T-helper 2 cell (primary cell): Measurements from ENCODE around the gene CAPZA2.
"Not testable (repeated sequence)": the region's sequence is repeated elsewhere in the genome, so short reads cannot be mapped to it uniquely, and the experiment has no call there.

Experiments
- DNase-seq, 5 experiments: peaks; one replicate each; pipeline versions ENCODE4 v3.0.0 to v3.0.0-alpha.2; 2012 to 2022

Gene CAPZA2

DNA sequence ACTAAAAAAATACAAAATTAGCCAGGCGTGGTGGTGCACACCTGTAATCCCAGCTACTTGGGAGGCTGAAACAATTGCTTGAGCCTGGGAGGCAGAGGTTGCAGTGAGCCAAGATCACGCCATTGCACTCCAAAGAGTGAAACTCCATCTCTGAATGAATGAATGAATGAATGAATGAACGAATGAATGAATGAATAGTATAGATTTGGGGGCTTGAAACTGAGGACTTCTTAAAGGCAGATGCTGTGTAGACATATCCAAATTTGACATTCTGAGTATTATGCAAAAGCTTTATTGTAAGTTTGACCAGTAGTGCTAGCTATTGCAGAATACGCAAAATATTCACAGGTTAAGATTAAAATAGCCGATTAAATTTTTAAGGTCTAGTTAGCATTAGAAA, 60.2 kb downstream of the CAPZA2 start:
- DNase-seq = no peak

DNA sequence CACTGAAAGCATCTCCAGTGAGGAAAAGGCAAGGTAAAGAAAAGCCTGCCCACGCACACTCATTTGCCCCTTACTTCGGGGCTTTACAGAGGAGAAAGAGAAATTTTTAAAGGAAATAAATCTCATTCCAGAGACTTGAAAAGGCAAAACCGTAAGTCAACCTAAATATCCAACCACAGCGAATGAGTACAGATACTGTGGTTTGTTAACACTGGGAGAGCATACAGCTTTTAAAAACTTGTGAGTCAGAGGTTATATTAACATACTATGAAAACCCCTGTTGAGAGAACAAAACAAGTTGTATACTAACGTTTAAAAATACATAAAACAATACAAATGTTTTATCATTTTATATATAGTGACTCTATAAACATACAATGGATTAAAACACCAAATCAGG, 62.4 kb downstream of the CAPZA2 start:
- no peak for DNase-seq

DNA sequence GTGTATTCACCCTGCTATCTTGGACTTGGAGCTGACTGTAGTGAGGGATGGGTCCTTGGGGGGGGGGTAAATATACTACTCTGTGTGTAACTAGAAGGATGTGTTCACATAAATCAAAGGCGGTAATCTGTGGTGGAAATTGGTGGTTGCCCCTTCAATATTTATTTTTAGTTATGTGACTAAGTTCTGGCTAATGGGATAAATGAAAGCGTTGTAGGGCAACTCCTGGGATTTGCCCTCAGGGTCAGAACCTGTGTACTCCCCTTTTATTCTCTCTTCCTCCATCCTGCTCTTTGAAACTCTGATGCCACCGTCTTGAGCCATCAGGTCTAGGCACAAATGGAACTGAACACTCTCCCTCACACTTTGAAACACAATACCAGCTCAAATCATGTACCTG, 66.6 kb downstream of the CAPZA2 start:
- no peak for DNase-seq

DNA sequence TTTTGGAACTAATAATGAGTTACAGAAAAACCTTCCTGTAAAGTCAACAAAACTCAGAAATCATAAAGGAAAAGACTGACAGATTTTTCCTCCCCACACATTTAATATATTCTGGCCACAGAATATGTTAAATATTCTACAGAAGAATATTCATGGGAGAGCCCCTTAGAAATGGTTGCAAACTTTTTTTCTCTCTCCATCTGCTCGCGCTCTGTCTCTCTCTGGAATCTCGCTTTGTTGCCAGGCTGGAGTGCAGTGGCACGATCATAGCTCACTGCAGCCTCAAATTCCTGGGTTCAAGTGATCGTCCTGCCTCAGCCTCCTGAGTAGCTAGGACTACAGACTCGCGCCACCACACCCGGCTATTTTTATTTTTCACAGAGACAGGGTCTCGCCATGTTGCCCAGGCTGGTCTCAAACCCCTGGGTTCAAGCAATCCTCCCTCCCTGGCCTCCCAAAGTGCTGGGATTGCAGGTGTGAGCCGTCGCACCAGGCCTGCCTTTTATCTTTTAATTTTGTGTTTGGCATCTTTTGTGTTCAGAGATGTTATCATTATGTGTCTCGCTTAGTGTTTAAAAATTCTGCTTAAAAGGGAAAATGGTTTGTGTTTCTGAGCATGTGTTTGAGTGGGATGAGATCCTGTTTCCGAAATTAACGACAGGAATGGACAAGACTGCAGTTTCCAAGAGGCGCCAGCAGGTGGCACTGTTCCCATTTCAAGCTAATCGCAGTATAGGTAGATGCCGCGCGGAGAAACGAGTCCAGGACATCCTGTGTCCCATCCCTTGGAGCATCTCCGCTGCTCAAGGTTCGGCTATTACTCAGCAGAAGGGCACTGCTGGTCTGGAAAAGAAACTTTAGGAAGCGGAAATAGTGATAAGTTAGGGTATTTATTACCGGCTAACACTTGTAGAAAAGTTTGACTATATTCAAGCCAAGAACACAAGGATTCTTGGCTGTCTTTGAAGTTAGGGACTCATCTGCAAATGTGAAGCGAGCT, 67.8 kb downstream of the CAPZA2 start:
- DNase-seq = peak; percentile 49 to 69 (median 66)

DNA sequence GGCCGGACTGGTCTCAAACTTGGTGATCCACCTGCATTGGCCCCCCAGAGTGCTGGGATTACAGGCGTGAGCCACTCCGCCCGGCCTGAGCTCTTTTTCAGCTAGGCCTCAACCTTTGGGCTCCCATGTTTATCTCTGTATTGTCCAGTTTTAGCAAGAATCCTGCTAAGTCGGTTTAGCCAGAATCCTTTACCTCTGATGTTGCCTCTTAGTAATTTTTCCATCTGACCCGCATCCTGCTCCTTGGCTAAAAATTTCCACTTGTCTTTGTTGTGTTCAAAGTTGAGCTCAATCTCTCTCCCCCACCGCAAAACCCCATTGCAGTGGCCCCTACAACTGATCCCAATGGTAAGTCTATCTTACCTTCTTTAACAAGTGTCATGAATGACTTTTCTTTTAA, 70.2 kb downstream of the CAPZA2 start:
- no peak for DNase-seq

DNA sequence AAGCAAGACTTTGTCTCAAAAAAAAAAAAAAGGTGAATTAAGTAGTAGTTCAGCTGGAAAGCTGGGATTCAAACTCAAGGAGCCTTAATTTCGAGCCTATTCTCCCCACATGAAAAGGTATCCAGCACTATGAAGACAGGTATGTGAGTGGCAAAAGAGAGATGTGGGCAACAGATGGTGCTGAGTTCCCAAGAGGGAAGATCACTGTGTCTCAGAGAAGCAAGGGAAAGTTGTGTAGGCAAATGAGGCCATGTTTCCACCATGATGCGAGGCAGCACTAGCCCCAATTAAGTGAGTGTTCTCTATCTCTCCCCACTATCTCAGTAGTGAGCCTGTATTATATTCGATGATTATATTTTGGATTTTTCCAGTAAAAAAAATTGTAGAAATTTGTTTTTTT, 71.1 kb downstream of the CAPZA2 start:
- no peak for DNase-seq

DNA sequence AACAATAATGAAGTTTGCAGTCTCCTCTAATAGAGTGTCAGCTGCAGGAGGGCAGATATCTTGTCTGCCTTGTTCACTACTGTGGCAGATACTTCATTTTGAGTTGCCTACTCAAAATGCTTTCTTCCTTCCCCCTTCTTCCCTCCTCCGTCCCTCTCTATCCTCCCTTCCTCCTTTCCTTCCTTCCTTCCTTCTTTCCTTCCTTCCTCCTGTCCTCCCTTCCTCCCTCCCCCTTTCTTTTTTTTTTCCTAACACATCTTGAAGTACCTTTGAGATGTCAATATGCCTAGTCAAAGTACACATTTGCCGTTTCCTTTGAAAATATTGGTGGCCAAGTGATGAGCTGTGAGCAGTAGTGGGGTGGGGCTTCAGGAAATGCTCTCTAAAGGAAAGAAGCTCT, 72.2 kb downstream of the CAPZA2 start:
- DNase-seq = no peak

DNA sequence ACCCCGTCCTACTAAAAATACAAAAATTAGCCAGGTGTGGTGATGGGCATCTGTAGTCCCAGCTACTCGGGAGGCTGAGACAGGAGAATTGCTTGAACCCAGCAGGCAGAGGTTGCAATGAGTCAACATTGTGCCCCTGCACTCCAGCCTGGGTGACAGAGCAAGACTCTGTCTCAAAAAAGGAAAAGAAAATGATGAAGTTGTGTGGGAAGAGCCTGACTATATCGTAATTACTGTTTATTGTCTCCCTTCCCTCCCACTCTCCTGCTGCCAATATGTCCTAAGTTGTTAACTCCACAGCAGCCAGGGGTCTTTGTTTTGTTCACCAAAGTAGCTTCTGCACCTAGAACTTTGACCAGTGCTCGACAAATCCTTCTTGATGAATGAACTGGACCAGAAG, 74.5 kb downstream of the CAPZA2 start:
- not testable (repeated sequence) for DNase-seq

DNA sequence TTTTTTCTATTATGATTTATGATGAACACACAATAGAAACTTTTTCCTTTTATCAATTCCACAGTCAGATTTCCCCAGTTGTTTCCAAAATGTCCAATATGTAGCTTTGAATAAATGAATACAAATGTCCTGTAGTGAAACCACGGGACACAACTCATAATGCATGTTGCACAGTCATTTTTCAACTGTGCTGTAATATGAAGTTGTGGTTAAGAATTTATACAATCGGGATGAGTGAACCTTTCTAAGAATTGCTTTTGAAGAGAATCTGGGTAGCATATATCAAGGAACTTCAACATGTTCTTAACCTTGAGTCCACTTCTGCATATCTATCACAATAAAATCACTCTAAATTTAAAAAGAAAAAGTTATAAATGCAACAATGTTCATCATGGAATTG, 76.3 kb downstream of the CAPZA2 start:
- DNase-seq = peak in 1 of 5 experiments; percentile 52

DNA sequence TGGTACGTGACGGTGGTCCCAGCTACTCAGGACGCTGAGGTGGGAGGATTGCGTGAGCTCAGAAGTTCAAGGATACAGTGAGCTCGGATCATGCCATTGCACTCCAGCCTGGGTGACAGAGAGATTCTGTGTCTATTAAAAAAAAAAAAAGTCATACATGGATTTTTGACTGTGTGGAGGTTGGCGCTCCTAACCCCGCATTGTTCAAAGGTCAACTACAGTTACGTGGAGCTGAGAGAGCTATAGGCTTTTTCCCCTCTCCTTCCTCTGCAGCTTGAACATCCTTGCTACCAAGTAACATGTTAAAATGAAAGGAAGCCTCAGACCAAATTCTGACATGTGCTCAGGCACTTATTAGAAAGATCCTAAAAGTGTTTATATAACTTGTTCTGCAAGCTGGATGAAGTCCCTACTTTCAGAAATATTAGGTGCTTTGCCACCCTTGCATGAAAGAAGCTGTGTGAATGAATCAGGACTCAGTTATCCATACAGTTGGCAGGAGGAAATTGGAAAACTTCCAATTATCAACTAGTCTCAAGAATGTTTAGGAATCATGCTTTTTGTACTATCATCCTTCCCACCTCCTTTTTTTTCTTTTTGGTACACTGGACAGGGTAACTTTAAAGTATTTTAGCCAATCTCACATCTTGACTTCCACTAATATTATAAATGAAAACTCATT, 78.4 kb downstream of the CAPZA2 start:
- DNase-seq = no peak

DNA sequence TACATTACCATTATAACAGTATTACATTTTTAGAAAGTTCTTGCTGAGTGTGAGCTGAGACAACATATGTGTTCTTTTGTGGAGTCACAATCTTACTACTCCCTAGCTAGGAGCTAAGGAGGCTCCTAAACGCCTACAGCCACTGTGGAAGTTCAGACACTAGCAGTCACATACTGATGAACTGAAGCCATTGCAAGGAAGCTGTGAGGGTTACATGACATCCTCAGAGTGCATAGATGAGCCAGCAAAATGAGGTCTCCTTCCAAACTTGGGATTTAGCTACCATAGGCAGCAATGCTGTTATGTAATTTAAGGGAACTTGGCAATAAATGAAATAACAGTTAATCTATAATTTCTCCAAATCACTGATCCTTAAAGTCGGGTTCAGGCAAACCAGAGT, 80.1 kb downstream of the CAPZA2 start:
- no peak for DNase-seq

DNA sequence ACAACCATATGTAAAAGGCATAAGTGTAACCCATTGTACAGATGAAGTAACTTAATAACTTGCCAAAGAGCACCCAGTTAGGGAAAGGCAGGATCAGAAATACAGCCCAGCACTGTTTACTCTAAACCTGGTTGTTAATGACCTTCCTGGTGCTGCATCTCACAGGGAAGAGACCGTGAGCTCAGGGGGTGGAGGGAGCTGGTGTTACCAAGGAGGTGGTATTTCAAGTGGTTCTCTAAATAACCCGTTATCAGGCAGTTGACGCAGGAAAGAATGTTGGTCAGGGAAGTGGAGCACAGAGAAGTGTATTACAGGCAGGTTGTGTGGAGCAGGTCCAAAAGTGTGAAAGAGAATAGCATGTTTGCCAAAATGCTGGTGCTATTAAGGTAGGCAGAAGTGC, 86.5 kb downstream of the CAPZA2 start:
- no peak for DNase-seq

DNA sequence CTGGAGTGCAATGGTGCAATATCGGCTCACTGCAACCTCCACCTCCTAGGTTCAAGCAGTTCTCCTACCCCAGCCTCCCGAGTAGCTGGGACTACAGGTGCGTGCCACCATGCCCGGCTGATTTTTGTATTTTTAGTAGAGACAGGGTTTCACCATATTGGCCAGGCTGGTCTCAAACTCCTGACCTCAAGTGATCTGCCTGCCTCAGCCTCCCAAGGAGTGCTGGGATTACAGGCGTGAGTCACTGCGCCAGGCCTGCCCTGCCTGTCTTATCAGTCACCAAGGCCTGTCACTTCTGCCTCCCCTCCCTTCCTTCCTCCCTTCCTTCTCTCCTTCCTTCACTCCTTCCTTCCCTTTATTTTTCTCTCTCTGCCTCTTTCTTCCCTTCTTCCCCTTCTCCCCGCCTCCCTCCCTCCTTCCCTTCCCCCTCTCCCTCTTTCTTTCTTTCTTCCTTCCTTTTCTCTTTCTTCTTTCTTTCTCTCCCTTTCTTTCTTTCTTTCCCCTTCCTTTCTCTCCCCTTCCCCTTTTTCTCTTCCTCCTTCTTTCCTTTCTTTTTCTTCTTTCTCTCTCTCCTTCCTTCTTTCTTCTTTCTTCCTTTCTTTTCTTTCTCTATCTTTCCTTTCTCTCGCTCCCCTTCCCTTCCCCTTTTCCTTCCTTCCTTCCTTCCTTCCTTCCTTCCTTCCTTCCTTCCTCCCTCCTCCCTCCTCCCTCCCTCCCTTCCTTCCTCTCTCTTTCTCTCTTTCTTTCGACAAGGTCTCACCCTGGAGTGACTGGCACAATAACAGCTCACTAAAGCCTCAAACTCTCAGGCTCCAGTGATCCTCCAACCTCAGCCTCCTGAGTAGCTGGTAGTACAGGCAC, 87.8 kb downstream of the CAPZA2 start:
- no peak for DNase-seq

DNA sequence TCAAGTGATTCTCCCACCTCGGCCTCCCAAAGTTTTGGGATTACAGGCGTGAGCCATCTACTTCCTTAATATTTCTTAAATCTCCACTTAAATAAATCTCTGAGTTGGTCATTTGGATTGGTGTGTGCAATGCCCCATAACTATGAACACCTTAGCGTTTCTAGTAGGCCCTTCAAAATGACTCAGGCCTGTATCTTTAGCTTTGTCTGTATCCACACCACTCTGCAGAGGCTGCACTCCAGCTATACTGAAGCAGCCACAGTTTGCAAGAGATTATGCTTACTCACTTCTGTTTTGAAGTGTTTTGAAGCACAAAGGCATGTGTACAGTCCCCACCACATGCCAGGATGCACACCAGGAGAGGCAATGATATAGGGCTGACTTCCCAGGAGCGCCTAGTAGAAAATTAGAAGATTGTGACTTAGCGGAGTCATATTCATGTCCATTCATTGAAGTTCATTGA, 88.5 kb downstream of the CAPZA2 start:
- DNase-seq = no peak

DNA sequence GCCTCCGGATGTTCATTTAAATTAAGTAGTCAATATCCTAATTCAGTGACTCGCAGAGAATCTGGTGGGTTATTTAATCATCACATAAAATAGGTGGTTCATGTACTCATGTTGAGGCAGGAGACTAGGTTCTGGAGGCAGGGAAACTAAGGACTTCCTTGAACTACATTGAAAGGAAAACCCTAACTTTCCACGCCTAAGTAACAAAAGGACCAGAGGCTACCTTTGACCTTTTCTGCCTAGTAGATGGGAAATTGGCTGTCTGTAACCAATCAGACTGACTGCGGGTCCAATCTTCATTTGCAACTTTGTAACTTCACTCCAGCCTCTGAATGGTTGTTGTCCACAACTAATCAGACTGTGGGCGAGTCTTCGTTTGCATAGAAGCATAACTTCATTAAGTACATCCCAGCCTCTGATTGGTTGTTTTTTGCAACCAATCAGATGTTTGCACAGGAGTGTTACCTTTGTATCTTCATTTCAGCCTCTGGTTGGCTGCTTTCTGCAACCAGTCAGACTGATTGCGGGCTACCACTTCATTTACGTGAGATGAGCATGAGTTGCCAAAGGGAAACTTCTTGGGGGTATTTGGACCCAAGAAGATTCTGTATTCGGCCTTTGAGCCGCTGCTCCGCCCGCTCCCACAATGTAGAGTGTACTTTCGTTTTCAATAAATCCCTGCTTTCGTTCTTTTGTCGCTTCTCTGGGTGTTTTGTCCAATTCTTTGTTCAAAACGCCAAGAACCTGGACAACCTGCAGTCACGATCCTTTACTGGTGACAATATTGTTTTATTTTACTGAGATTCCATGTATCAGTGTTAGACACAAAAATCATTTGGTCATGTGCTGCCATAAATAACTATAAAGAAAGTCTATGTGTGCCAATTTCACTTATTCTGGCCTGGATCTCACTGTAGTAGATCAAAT, 89.2 kb downstream of the CAPZA2 start:
- no peak for DNase-seq

DNA sequence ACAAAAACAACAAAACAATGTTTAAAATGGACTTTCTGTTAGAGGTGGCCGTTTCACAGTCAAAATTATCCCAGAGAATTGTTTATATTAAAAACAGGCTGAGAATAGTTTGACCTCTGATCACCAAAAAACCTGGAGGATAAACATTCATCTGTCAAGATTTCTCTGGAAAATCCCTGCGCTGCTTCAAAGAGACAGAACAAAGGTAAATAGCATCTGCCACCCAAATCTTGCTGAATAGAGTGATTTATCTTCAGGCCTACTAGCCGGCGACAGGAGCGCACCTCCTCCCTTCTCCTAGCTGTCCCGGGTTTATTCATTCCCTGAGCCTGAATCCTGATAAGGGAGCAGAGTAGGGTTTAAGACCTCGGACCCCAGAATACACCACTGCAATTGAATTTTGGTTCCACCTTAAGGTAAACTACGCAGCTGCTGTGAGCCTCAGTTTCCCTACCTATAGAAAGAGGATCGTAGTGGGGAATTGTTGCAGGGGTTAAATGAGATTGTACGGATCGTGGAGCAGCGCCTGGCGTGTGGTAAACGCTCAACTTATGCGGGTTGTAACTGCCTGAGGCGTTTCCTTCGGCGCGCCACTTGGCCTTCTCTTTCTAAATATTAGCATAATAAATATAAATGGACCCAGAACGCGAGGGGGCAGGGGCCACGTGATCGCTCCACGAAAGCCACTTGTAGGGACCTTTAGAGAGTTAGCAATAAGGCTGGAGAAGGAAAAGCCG, 90.4 kb downstream of the CAPZA2 start:
- DNase-seq = no peak

DNA sequence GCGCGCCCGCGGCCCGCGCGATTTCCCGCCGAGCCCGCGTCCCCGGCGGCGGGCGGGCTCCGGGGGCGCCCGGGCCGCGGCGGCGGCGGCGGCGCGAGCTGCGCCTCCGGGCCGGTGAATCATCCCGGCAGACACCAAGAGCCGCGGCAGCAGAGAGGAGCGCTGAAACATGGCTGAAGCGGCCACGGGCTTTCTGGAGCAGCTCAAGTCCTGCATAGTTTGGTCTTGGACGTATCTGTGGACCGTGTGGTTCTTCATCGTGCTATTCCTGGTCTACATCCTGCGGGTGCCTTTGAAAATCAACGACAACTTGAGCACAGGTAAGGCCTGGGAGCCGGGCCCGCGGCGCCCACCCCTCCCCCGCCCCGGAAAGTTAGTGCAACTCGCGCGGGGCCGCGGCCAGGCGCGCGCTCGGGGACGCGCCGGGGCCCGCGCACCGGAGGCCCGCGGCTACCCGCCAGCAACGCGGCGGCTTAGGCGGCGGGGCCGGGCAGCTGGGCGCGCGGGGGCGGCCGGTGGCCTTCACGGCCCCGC, 91.1 kb downstream of the CAPZA2 start, which contains the start of gene ST7:
Gene ST7, plus strand, starts transcription at position 130 of the 534 bp plus-strand sequence. Its CDS starts 40 bp downstream, at position 170.
- DNase-seq = peak; percentile 30 to 81 (median 54)

DNA sequence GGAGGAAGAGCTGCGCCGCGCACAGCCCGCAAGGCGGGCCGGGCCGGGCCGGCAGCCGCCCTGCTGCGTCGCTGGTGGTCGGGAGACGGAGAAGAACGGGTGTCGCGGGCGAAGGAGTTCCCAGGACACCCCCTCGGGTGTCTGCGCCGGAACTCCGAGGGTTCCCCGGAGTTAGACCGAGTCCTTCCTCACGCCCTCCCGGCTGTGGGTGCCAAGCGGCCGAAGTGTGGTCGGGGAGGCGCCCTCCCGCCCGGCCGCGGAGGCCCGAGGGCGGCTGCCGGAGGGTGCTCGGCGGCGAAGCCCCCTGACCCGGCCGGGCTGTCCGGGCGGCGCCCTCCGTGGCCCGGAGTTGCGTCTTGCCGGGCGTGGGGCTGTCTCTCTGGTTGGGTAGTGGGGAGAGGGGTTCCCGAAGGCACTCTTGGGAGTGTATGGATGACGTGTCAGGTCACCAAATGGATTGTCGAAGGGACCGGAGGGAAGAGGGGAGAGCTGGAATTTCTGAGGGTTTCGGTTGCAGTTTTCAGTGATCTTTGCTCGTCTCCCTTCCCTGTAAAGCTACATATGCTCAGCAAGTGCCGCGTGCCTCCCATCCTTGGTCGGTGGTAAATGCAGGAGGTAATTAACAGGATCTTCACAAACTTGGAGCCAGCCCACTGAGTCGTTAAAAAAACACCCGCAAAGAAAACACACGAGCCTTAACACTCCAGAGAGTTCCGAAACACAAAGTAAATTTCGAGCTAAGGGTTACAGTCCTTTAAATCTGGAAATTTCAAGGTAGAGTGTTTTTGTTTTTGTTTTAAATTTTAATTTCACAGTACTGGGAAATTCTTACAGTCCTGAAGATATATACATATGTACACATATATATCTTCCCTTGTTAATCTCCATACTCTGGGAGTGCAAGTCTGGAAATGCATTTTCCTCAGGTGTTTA, 91.8 kb downstream of the CAPZA2 start:
- peak in 3 of 5 experiments; percentile 9 to 44 (median 21) for DNase-seq

DNA sequence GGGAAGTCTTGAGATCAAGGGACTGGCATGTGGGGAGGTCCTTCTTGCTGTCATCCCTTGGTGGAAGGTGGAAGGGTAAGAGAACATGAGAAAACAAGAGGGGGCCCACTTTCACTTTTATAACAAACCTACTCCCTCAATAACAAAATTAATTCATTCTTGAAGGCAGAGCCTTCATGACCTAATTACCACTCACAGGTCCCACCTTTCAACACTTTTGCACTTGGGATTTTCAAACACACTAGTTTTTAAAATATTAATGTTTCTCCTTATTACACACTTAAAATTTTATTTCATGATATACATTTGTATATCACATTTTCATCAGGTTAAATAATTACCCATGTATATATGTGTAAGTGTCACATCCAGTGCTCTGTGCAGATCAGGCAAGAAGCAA, 93.0 kb downstream of the CAPZA2 start:
- no peak for DNase-seq
